Epithelial cell of proximal tubule (primary cell): ENCODE data around the gene DNAJC13. TPM values are rescaled to one million over a fixed set of nuclear protein-coding genes. Genes with fewer than 3 reads are reported as not detected.
A peak's percentile ranks its signal among the peaks of the same experiment; 100 is the strongest.

Source experiments
- DNase-seq: peaks from one replicate; pipeline ENCODE4 v3.0.0-alpha.2; 2011; ENCODE audit warnings: low read depth
- H3K4me3 ChIP-seq: 2 replicates; pipeline ENCODE4 v1.5.1; 2011; ENCODE audit warnings: low read depth, mild to moderate bottlenecking, low read length
- CTCF ChIP-seq: conservative IDR thresholded peaks from 2 replicates; pipeline ENCODE4 v1.5.1; 2012; ENCODE audit warnings: low read depth, mild to moderate bottlenecking, low read length
- total RNA-seq: library from RNA; depleted of rRNA; stranded (reverse); fragments of >200 nt; gene quantifications from 2 replicates; pipeline ENCODE4 v1.2.3, GENCODE V29; 2015

Gene DNAJC13
- total RNA-seq, 1 donor from 2014 or later: 21.6 TPM

- no peak for TF ChIP-seq CTCF
- no peak for DNase-seq
- H3K4me3 ChIP-seq: no peak overlapping the region
These were observed 15.8 kb downstream of the DNAJC13 start for GRCh38 chr3:132433121-132433520.

DNA sequence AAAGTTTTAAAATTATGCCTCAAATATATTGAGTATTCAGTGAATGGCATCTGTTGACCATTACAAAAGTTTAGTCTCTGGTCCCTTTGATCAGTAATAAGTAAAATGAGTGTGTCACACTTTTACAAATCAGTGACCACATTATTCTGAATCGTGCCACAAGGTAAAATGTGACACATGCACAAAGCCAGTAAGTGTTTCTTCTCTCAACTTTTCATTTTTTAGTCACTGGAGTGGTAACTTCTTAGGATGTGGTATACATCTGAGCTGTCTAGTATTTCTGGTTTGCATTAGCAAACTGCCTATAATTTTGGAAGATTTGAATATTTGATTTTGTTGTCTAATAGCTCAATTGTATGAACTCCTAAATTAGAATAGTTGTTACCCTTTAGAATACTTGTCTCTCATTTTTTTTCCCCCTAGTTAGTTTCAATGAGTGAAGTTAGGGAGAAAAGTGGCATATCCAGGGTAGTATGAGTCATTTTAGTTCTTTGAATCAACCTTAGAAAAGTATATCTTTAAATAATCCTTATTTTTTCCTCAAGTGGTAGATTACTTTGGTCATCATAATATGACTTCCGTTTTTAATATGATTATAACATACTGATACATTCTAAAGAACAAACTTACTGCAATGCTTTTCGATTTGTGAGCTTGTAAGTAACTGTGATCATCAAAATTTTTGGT is 18.1 kb downstream of the DNAJC13 start:
- TF ChIP-seq CTCF: no peak
- H3K4me3 ChIP-seq: no peak overlapping the region
- DNase-seq: no peak

DNA sequence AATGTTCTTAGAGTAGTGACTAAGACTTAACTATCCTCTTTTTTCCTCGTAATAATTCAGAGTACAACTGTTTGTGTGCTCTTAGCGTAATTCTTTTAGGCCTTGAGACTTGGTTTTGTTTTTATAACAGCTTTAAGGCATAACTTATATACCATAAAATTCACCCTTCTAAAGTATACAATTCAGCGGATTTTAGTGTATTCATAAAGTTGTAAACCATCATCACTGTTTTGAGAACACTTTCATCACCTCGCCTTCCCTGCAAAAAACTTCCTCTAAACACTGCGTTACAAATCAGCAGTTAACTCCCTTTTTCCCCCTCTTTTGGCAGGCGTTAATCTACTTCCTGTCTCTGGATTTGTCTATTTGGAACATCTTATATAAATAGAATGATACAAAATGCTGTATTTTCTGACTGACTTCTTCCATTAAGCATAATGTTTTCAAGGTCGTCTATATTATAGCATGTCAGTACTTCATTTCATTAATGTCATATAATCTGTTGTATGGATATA is 18.7 kb downstream of the DNAJC13 start:
- H3K4me3 ChIP-seq: no peak overlapping the region
- no peak for DNase-seq
- no peak for TF ChIP-seq CTCF

GRCh38 chr3:132443421-132443820 is 26.1 kb downstream of the DNAJC13 start:
- TF ChIP-seq CTCF: no peak
- DNase-seq: no peak
- H3K4me3 ChIP-seq: no peak overlapping the region

DNA sequence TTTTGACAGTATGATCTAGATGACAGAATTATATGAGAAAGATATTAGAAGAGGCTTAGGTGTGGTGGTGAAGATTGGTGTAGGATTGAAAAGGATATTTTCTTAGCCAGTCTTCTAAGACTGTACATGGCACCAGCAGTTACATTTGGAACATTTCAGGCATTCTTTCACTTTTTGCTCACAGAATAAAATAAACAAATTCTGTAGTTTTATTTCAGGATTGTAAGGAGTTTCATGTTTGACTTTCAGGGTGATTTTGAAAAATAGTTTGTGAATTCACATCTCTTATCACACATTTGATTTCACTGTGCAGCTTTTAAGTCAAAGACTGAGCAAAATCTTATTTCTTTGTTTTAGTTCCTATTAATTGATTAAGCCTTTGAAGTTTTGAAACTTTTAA is 27.1 kb downstream of the DNAJC13 start:
- TF ChIP-seq CTCF: no peak
- DNase-seq: no peak
- H3K4me3 ChIP-seq: no peak overlapping the region

DNA sequence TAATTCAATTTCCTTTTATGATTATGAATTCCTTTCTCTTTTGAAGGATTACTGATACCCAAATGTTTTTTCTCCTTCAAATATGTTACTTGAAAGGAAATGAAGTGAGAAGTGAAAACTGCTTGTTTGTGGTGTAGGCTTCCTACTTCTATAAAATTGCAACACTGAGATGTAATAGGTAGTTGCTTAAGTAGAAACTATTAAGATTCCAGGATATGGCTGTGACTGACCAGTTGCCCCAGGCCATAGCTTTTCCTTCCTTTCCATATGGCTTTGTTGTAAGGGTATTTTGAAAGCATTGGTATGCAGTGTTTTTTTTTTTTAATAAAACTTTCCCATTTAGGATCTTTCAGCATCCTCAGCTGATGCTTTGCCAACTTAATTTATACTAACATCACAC is 28.5 kb downstream of the DNAJC13 start:
- no peak for TF ChIP-seq CTCF
- peak; percentile 25 for DNase-seq
- no peak overlapping the region for H3K4me3 ChIP-seq
